NCI-H82 (cell line): ENCODE data around the gene MAPK8.

Experiments used
- DNase-seq: peaks from one replicate; lab custom pipeline; 2025; lab: John Stamatoyannopoulos, UW

The MAPK8 gene

DNA sequence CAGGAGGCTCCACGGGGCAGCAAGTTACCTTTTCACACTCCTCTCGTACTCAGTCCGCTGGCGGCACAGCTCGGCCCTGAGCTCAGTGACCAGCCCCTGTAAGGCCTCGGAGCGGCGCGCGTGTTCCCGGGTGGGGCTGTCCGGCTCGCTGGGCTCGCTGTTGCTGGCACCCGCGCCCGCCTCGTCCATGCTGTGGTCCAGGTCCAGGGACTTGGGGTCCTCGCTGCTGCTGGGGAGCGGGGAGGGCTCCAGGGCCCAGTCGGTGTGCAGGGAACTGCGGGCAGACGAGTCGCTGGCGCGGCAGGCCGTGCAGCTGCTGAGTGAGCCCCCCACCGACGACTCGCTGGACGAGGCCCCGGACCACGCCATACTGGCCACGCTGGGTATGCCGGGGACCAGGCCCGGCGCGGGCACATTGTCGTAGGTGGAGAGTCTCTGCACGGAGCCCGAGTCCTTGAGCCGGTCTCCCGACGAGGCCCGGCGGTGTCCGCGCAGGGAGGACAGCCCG is 143.8 kb downstream of the MAPK8 start:
- no peak for DNase-seq

GRCh38 chr10:48450741-48451466 is 144.4 kb downstream of the MAPK8 start:
- no peak for DNase-seq

DNA sequence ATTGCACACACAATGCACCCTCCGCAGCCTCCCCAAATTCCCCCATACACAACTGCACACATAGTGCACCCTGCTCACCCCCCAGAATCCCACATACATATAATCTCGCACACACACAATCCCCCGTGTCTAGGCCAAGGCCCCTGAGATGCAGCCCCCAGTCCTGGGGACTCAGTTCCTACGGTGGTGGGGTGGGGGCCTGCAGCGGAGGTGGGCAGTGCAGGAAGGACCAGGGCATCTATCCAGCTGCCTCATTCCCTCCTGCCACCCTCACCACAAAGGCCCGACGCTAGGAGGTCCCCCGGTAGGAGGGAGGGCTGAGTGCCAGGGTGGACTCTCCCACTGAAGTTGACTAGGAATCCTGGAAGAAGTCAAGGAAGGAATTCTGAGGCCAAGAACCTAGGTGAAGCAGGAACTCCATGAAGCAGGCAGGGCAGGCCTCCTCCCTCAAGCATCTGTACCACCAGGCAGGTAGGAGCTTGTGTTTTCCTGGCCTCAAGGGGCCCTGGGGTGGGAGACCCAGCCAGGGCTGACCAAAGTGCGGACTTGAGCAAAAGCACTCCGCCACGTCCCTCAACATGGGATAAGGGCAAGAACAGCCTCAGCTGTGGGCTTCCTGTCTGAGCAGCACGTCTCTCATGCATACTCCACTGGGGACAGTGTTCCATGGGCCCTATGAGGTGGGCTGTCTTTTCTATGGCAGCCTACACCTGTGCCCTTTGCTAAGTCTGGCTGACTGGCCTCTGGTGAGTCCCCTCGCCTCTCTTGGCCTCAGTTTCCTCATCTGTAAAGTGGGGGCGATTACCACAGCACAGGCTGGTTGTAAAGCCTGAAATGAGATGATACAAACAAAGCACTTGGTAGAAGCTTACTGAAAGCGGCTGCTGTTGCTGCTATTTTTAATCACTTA is 145.7 kb downstream of the MAPK8 start:
- DNase-seq: no peak

DNA sequence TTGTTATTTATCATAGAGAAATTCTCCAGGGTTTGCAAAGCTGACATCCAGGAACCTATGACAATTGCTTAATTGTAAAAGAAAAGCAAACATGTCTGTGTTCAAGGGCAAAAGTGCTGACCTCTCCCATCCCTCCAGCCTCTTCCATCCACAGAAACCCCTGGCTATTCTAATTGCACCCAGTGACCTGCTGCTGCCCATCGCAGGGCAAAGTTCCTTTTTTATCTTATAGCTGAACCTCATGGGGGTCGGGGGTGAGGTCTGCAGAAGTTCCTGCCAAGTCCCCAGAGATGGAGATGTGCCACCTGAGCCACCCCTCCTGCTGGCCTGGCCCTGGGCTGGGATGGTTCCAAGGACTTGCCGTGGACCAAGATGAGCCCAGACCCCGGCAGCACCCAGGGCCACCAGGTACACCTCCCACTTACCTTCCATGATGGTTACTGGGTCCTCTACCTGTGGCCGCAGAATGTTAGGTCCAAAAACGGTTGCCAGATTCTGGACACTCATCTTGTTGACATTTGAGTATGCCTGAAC is 146.5 kb downstream of the MAPK8 start:
- no peak for DNase-seq

DNA sequence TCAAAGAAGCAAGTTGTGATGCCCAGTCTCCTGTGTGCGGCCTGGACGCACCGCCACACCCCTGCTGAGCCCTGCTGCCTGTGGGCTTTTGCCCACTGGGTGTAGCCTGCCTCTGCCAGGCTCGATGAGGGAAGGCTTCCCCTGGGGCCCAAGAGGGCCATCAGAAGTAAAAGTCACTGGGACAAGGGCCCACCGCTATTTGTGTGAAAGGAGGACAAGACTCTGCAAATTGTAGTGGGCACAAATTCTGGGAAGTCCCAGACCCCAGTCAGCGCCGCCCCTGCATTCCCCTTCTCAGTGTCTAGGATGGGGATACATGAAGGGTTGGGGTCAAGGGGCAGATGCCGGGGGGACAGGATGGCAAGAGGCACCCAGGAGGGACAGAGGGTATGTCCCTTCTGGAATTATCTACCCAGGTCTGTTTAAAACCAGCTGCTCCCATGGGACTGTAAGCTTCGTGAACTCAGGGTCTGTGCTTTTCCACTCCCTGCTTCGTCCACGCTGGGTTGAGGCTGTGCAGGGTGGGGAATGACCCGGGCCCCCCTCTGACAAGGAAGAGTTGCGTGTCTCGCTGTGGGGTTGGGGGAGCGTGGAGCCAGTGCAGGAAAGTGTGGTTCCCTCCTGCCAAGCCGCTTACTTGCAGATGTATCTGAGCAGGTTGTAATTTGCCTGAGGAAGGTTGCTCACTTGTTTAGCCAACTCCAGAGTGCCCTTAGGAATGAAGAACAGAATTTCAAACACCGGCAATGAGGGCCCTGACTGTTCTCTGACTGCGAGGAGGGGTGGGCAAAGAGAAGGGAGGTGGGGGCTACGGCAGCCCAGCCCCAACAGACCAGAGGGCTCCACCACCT is 147.2 kb downstream of the MAPK8 start:
- DNase-seq: no peak

GRCh38 chr10:48454302-48455054 is 148.0 kb downstream of the MAPK8 start:
- no peak for DNase-seq

DNA sequence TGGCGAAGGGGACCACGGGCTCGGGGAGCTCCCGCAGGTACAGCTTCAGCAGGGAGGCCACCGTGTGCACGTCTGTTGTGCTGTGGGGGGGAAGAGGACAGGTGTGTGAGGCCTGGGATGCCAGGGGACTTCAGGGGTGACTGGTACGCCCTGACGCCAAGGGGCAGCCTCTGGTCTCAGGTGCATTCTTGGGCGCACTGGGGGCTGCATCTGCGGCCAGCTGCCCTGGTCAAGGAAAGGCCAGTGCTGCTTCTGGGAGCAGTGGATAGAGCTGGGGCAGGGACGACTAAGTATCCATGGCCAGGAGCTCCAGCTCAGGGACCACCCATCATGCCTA is 148.5 kb downstream of the MAPK8 start:
- no peak for DNase-seq

GRCh38 chr10:48455392-48456151 is 149.1 kb downstream of the MAPK8 start:
- no peak for DNase-seq

DNA sequence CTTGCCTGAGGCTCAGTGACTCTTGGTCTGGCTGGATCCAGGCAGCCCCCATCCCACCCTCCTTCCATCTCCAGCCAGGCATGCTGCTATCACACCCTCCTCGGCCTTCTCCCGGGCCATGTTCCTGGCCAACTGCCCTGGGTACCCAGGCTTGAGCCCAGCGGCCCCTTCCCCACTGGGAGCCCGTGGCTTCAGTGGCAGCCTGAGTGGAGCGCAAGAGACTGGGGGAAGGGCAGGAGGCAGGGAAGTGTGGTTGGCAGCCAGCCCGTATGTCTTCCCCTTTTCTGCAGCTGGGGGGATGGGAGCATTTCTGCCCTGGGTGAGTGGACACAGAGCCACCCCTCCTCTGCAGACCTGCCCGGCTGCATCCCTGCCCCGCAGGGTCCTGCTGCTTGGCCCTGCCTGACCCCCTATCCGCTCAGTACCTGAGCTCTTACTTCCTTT is 149.9 kb downstream of the MAPK8 start:
- DNase-seq: peak; percentile 30

DNA sequence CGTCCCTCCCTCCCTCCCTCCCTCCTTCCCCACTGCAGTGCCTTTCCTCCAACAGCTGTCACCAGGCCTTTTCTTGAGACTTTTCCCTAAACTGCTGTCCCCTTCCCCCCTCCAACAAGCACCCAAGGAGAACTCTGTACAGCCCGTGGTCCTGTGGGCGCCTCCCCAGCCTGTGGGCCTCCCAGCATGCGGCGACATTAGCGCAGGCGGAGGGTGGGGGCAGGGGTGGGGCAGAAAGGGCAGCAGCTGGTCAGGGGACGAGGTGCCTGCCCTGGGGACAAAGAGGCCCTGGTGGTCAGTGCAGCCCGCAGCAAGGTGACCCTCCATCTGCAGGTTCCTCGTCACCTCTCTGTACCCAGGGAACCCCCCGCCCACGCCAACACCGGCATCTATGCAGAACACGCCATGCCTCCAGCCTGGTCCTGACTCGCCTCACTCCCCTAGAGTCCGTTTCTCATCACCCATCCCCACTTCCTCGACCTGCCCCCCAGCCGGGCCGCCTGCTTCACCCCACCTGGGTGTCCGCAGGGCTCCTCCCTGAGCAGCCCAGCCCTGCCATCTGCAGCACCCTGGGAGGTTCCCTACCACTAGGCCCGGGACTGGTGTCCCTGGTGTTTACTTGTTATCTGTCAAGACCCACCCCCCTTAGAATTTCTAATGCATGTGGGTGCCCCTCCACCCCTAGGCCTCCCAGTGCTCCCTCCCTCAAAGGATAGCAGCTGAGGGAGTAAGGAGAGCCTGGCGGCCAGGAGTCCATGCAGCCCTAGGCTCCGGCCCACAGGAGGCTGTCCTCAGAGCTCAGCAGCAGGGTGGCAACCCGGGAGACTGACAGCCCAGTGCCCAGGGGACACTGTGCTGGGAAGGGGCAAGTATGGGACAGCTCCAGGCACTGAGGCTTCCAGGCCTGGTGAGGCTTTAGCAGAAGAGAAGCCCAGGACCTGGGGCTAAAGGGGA is 150.6 kb downstream of the MAPK8 start:
- no peak for DNase-seq

GRCh38 chr10:48457949-48458661 is 151.6 kb downstream of the MAPK8 start:
- DNase-seq: no peak

- DNase-seq: no peak
Observed at GRCh38 chr10:48458662-48459048, 152.2 kb downstream of the MAPK8 start.

DNA sequence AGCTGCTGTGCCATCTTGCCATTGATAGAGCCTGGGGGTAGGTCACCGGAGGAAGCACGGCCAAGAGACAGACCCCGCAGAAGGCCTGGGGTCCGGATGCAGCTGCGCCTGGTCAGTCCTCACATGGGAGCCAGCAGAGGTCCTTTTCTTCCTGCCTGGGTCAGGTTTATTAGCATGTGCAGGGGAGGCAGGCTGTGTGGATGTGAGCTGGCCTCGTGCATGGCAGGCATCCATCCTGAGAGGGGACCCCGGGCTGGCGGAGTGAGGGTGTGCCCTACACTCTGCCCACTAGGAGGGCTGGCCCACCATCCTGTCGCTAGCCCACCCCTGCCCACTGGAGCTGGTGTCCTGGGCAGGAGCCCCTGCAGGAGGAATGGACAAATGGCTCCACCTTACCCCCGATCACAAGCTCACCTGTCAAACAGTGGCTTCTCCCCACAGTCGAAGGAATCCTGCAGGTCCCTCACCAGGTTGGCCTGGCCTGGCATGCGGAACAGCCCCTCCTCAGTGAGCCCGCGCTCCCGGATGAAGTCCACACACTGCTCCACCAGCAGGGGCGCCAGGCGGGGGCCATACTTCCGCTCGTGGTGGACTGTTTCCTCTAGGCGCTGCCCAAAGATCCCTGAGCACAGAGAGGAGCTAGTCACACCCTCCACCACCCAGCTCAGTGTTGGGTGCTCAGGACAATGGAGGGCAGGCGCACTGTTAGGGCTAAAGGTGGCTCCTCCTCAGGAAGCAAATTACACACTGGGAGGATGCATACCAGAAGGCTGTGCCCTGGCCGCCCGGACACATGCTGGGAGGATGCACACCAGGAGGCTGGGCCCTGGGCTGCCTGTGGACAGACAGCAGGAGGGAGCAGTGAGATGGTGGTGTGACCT is 153.0 kb downstream of the MAPK8 start:
- no peak for DNase-seq

- DNase-seq: no peak
Observed at GRCh38 chr10:48460182-48460581, 153.7 kb downstream of the MAPK8 start.

- no peak for DNase-seq
Observed at GRCh38 chr10:48461623-48462481, 155.4 kb downstream of the MAPK8 start.

- DNase-seq: no peak
Observed at GRCh38 chr10:48462482-48463020, 156.1 kb downstream of the MAPK8 start.
